HG02885 (cell line): Measurements from ENCODE around the gene FGF8.
"Not testable (repeated sequence)": the region's sequence is repeated elsewhere in the genome, so short reads cannot be mapped to it uniquely, and the experiment has no call there.

Experiments
- ATAC-seq: cut with Tn5 transposase; IDR thresholded peaks from one replicate; pipeline ENCODE4 v1.9.1; 2021; ENCODE audit warnings: mild to moderate bottlenecking; ENCODE audit not compliant: unreplicated experiment, poor library complexity

FGF8 gene

GRCh38 chr10:101775273-101776160, at the start of gene FGF8:
FGF8 (minus strand) TSS chr10:101776114; CDS start chr10:101775900, 214 bp downstream.
- ATAC-seq, result no peak

GRCh38 chr10:101824736-101825135, 48.8 kb upstream of the FGF8 start:
- no peak for ATAC-seq

- ATAC-seq, result peak; percentile 19
Observed at GRCh38 chr10:101818872-101819633, 43.1 kb upstream of the FGF8 start.

- ATAC-seq, result peak; percentile 86
Observed at GRCh38 chr10:101818119-101818871, 42.4 kb upstream of the FGF8 start, which contains the start of gene OGA. OGA (minus strand) TSS chr10:101818444; CDS start chr10:101818022, 422 bp downstream.

- no peak for ATAC-seq
Observed at GRCh38 chr10:101817337-101818118, 41.6 kb upstream of the FGF8 start.

GRCh38 chr10:101816913-101817336, 41.0 kb upstream of the FGF8 start:
- ATAC-seq, result no peak

GRCh38 chr10:101816376-101816775, 40.5 kb upstream of the FGF8 start:
- ATAC-seq, result no peak

- ATAC-seq, result no peak
Observed at GRCh38 chr10:101814466-101815071, 38.7 kb upstream of the FGF8 start.

- ATAC-seq, result no peak
Observed at GRCh38 chr10:101812606-101813005, 36.7 kb upstream of the FGF8 start.

GRCh38 chr10:101807158-101807557, 31.2 kb upstream of the FGF8 start:
- ATAC-seq, result no peak

- no peak for ATAC-seq
Observed at GRCh38 chr10:101803511-101803910, 27.6 kb upstream of the FGF8 start.

- ATAC-seq, result no peak
Observed at GRCh38 chr10:101797403-101798059, 21.6 kb upstream of the FGF8 start.

- no peak for ATAC-seq
Observed at GRCh38 chr10:101793526-101793925, 17.6 kb upstream of the FGF8 start.

- no peak for ATAC-seq
Observed at GRCh38 chr10:101789686-101790085, 13.8 kb upstream of the FGF8 start.

GRCh38 chr10:101789231-101789630, 13.3 kb upstream of the FGF8 start:
- ATAC-seq, result not testable (repeated sequence)

- ATAC-seq, result no peak
Observed at GRCh38 chr10:101785801-101786200, 9.9 kb upstream of the FGF8 start.

GRCh38 chr10:101784558-101784957, 8.6 kb upstream of the FGF8 start:
- ATAC-seq, result no peak

- no peak for ATAC-seq
Observed at GRCh38 chr10:101783736-101784118, 7.8 kb upstream of the FGF8 start.
